ENCODE measurements around the gene ZNF853. TPM values are rescaled to one million over a fixed set of nuclear protein-coding genes. Genes with fewer than 3 reads are reported as not detected.
A peak's percentile ranks its signal among the peaks of the same experiment; 100 is the strongest.
"Not testable (repeated sequence)": the region's sequence is repeated elsewhere in the genome, so short reads cannot be mapped to it uniquely, and the experiment has no call there.

ZNF853 gene
- total RNA-seq, 1 donor, result 3.8 TPM

GRCh38 chr7:6619961-6620360 is 4.6 kb downstream of the ZNF853 start:
- Histone ChIP-seq H3K4me1 (ENCODE audit: insufficient read depth, low read length) (peaks cover 37% of the 10 kb centered on the region), H3K27me3 (ENCODE audit: insufficient read depth, low read length) (peaks cover 6% of the 10 kb centered on the region), H3K4me3 (ENCODE audit: low read length) (no peak overlapping the region), H3K9me3 (ENCODE audit: low read depth, low read length) (no peaks in the 10 kb centered on the region)

- Histone ChIP-seq H3K4me1 (ENCODE audit: insufficient read depth, low read length) (peaks cover 33% of the 10 kb centered on the region), H3K9me3 (ENCODE audit: low read depth, low read length) (no peaks in the 10 kb centered on the region), H3K4me3 (ENCODE audit: low read length) (no peak overlapping the region), H3K27me3 (ENCODE audit: insufficient read depth, low read length) (no peaks in the 10 kb centered on the region)
These were observed 6.1 kb downstream of the ZNF853 start for GRCh38 chr7:6621195-6622133.

- no peak overlapping the region for H3K4me3 ChIP-seq (ENCODE audit: low read length)
- H3K4me1 ChIP-seq (ENCODE audit: insufficient read depth, low read length), result peaks cover 33% of the 10 kb centered on the region
- H3K9me3 ChIP-seq (ENCODE audit: low read depth, low read length), result no peaks in the 10 kb centered on the region
- no peaks in the 10 kb centered on the region for H3K27me3 ChIP-seq (ENCODE audit: insufficient read depth, low read length)
These were observed 6.8 kb downstream of the ZNF853 start for GRCh38 chr7:6622134-6622710.

GRCh38 chr7:6623589-6624245 is 8.3 kb downstream of the ZNF853 start:
- H3K4me3 ChIP-seq (ENCODE audit: low read length), result no peak overlapping the region
- H3K4me1 ChIP-seq (ENCODE audit: insufficient read depth, low read length), result peaks cover 33% of the 10 kb centered on the region
- H3K27me3 ChIP-seq (ENCODE audit: insufficient read depth, low read length), result no peaks in the 10 kb centered on the region
- no peaks in the 10 kb centered on the region for H3K9me3 ChIP-seq (ENCODE audit: low read depth, low read length)

- peaks cover 33% of the 10 kb centered on the region for H3K4me1 ChIP-seq (ENCODE audit: insufficient read depth, low read length)
- H3K4me3 ChIP-seq (ENCODE audit: low read length), result no peak overlapping the region
- H3K27me3 ChIP-seq (ENCODE audit: insufficient read depth, low read length), result no peaks in the 10 kb centered on the region
- no peaks in the 10 kb centered on the region for H3K9me3 ChIP-seq (ENCODE audit: low read depth, low read length)
These were observed 8.8 kb downstream of the ZNF853 start for GRCh38 chr7:6624246-6624611.

GRCh38 chr7:6628045-6628444 is 12.6 kb downstream of the ZNF853 start:
- Histone ChIP-seq H3K27me3 (ENCODE audit: insufficient read depth, low read length) (no peaks in the 10 kb centered on the region), H3K4me3 (ENCODE audit: low read length) (no peak overlapping the region), H3K9me3 (ENCODE audit: low read depth, low read length) (no peaks in the 10 kb centered on the region), H3K4me1 (ENCODE audit: insufficient read depth, low read length) (peaks cover 15% of the 10 kb centered on the region)

- no peak overlapping the region for H3K4me3 ChIP-seq (ENCODE audit: low read length)
These were observed 14.8 kb downstream of the ZNF853 start for GRCh38 chr7:6630007-6630849.

GRCh38 chr7:6631605-6632004 is 16.2 kb downstream of the ZNF853 start:
- Histone ChIP-seq H3K9me3 (ENCODE audit: low read depth, low read length) (no peaks in the 10 kb centered on the region), H3K27me3 (ENCODE audit: insufficient read depth, low read length) (no peaks in the 10 kb centered on the region), H3K4me1 (ENCODE audit: insufficient read depth, low read length) (peaks cover 16% of the 10 kb centered on the region), H3K4me3 (ENCODE audit: low read length) (no peak overlapping the region)

More at GRCh38 chr7:6630007-6630849, 14.8 kb downstream of the ZNF853 start:
- H3K9me3 ChIP-seq (ENCODE audit: low read depth, low read length), result no peaks in the 10 kb centered on the region
- H3K27me3 ChIP-seq (ENCODE audit: insufficient read depth, low read length), result no peaks in the 10 kb centered on the region
- H3K4me1 ChIP-seq (ENCODE audit: insufficient read depth, low read length), result peaks cover 2% of the 10 kb centered on the region

GRCh38 chr7:6634021-6634420 is 18.6 kb downstream of the ZNF853 start:
- peaks cover 32% of the 10 kb centered on the region for H3K4me1 ChIP-seq (ENCODE audit: insufficient read depth, low read length)
- H3K4me3 ChIP-seq (ENCODE audit: low read length), result no peak overlapping the region
- H3K27me3 ChIP-seq (ENCODE audit: insufficient read depth, low read length), result no peaks in the 10 kb centered on the region
- no peaks in the 10 kb centered on the region for H3K9me3 ChIP-seq (ENCODE audit: low read depth, low read length)

GRCh38 chr7:6634971-6635370 is 19.6 kb downstream of the ZNF853 start:
- H3K4me1 ChIP-seq (ENCODE audit: insufficient read depth, low read length), result peaks cover 42% of the 10 kb centered on the region
- H3K9me3 ChIP-seq (ENCODE audit: low read depth, low read length); H3K27me3 ChIP-seq (ENCODE audit: insufficient read depth, low read length); H3K4me3 ChIP-seq (ENCODE audit: low read length): not testable (repeated sequence)

- H3K9me3 ChIP-seq (ENCODE audit: low read depth, low read length), result no peaks in the 10 kb centered on the region
- no peaks in the 10 kb centered on the region for H3K27me3 ChIP-seq (ENCODE audit: insufficient read depth, low read length)
- H3K4me3 ChIP-seq (ENCODE audit: low read length), result peak within 1 kb of the TSS; percentile 57
- peaks cover 43% of the 10 kb centered on the region for H3K4me1 ChIP-seq (ENCODE audit: insufficient read depth, low read length)
These were observed 21.5 kb downstream of the ZNF853 start, which contains the start of gene ZNF316 for GRCh38 chr7:6636741-6637543. Gene ZNF316 (plus strand): TSS chr7:6637318. CDS start chr7:6642410, 5,092 bp downstream.

- peaks cover 43% of the 10 kb centered on the region for H3K4me1 ChIP-seq (ENCODE audit: insufficient read depth, low read length)
- H3K9me3 ChIP-seq (ENCODE audit: low read depth, low read length), result no peaks in the 10 kb centered on the region
- peak overlapping the region; percentile 57 for H3K4me3 ChIP-seq (ENCODE audit: low read length)
- no peaks in the 10 kb centered on the region for H3K27me3 ChIP-seq (ENCODE audit: insufficient read depth, low read length)
These were observed 22.3 kb downstream of the ZNF853 start for GRCh38 chr7:6637544-6638229.

GRCh38 chr7:6639032-6639431 is 23.6 kb downstream of the ZNF853 start:
- H3K4me3 ChIP-seq (ENCODE audit: low read length), result no peak overlapping the region
- peaks cover 43% of the 10 kb centered on the region for H3K4me1 ChIP-seq (ENCODE audit: insufficient read depth, low read length)
- no peaks in the 10 kb centered on the region for H3K9me3 ChIP-seq (ENCODE audit: low read depth, low read length)
- no peaks in the 10 kb centered on the region for H3K27me3 ChIP-seq (ENCODE audit: insufficient read depth, low read length)

All from mononuclear cell (primary cell).